A549 (cell line): ENCODE results near the gene TTC27. TPM values are rescaled to one million over a fixed set of nuclear protein-coding genes. Genes with fewer than 3 reads are reported as not detected.

Experiments used
- ATAC-seq, 2 experiments: fragments of 200-7000 bp in 1 of 2; fragments of >200 bp in 1 of 2; cut with Nextera tagmentation in 1 of 2; cut with Tn5 transposase in 1 of 2; 3 replicates each; pipeline versions ENCODE4 v1.8.0 to v1.9.1; 2018 to 2020; ENCODE audit warnings: mild to moderate bottlenecking in 1 of 2, moderate library complexity in 1 of 2
- CTCF ChIA-PET: fragments of 300-600 bp; sonication (Branson Sonifier 250); formaldehyde crosslinking; extraction: SDS; loops from one replicate; lab custom pipeline; 2021; ENCODE audit warnings: antibody characterized with exemption, inconsistent platforms; lab: Yijun Ruan, JAX
- POLR2A ChIA-PET: fragments of 350-600 bp; formaldehyde crosslinking; extraction: SDS; loops from one replicate; lab custom pipeline; 2021; ENCODE audit warnings: antibody characterized with exemption, inconsistent platforms; lab: Yijun Ruan, JAX
- DNase-seq, 2 experiments: peaks; one replicate each; pipeline versions ENCODE4 v3.0.0 to v3.0.0-alpha.2; 2011 to 2016; ENCODE audit warnings: low read depth in 1 of 2, low spot score in 1 of 2
- FAIRE-seq: peaks from 2 replicates; lab custom pipeline; 2011; peaks lifted over from hg19 to GRCh38; lab: Jason Lieb, UNC
- H3K27ac ChIP-seq, 2 experiments: fragments of >200 bp; sonication (Bioruptor Twin); formaldehyde crosslinking; 3 replicates each; pipeline ENCODE4 v1.5.1; 2016 to 2017
- H3K4me1 ChIP-seq: fragments of >200 bp; sonication (Bioruptor Twin); formaldehyde crosslinking; 3 replicates; pipeline ENCODE4 v1.6.1; 2016
- H3K4me2 ChIP-seq: fragments of >200 bp; sonication (Bioruptor Twin); formaldehyde crosslinking; 3 replicates; pipeline ENCODE4 v1.6.1; 2016
- H3K4me3 ChIP-seq: fragments of >200 bp; sonication (Bioruptor Twin); formaldehyde crosslinking; 3 replicates; pipeline ENCODE4 v1.5.1; 2016
- H3K9me3 ChIP-seq: fragments of >200 bp; sonication (Bioruptor Twin); formaldehyde crosslinking; 3 replicates; pipeline ENCODE4 v1.6.1; 2016
- CBX2 ChIP-seq: fragments of 200-600 bp; sonication (generic); IDR thresholded peaks from 2 replicates; pipeline ENCODE4 v1.6.1; 2016; ENCODE audit warnings: low read depth, mild to moderate bottlenecking, borderline replicate concordance
- CBX8 ChIP-seq: fragments of 200-600 bp; sonication (generic); IDR thresholded peaks from 2 replicates; pipeline ENCODE4 v1.6.1; 2016
- CEBPB ChIP-seq, 2 experiments: fragments of >200 bp in 1 of 2; sonication (Bioruptor Twin) in 1 of 2; formaldehyde crosslinking in 1 of 2; IDR thresholded peaks; 2 replicates each; pipeline ENCODE4 v1.6.1; 2012 to 2016
- CHD2 ChIP-seq: fragments of 150-350 bp; IDR thresholded peaks from 2 replicates; pipeline ENCODE4 v1.6.1; 2014; ENCODE audit warnings: low read length; ENCODE audit not compliant: partially characterized antibody
- CHD4 ChIP-seq: fragments of 200-600 bp; sonication (generic); IDR thresholded peaks from 2 replicates; pipeline ENCODE4 v1.6.1; 2016; ENCODE audit warnings: antibody characterized with exemption, mild to moderate bottlenecking, borderline replicate concordance
- FOSB ChIP-seq: fragments of 250-450 bp; sonication (Bioruptor Pico); IDR thresholded peaks from 2 replicates; pipeline ENCODE4 v1.5.0; 2020; ENCODE audit warnings: mild to moderate bottlenecking, moderate library complexity
- FOXS1 ChIP-seq: fragments of 250-450 bp; sonication (Bioruptor Pico); IDR thresholded peaks from 2 replicates; pipeline ENCODE4 v1.5.0; 2020; ENCODE audit warnings: mild to moderate bottlenecking, moderate library complexity
- HOXB13 ChIP-seq: fragments of 250-450 bp; sonication (Bioruptor Pico); IDR thresholded peaks from 2 replicates; pipeline ENCODE4 v1.5.0; 2020; ENCODE audit warnings: low read depth, mild to moderate bottlenecking, moderate library complexity
- JUN ChIP-seq, 2 experiments: fragments of >200 bp; sonication (Bioruptor Twin); formaldehyde crosslinking; IDR thresholded peaks; 2 replicates in 1 of 2; 3 replicates in 1 of 2; pipeline ENCODE4 v1.6.1; 2016 to 2017
- JUNB ChIP-seq: fragments of >200 bp; sonication (Bioruptor Twin); formaldehyde crosslinking; IDR thresholded peaks from 2 replicates; pipeline ENCODE4 v1.6.1; 2016
- KDM1A ChIP-seq: fragments of 200-600 bp; sonication (generic); IDR thresholded peaks from 2 replicates; pipeline ENCODE4 v1.6.1; 2016; ENCODE audit warnings: low read depth, mild to moderate bottlenecking
- MAZ ChIP-seq: fragments of 150-350 bp; IDR thresholded peaks from 2 replicates; pipeline ENCODE4 v1.6.1; 2014; ENCODE audit warnings: antibody characterized with exemption, low read depth, low read length, borderline replicate concordance
- NR3C1 ChIP-seq: fragments of >200 bp; sonication (Bioruptor Twin); formaldehyde crosslinking; IDR thresholded peaks from 3 replicates; pipeline ENCODE4 v1.6.1; 2017
- POLR2A ChIP-seq: IDR thresholded peaks from 2 replicates; pipeline ENCODE4 v1.6.1; 2012; ENCODE audit warnings: mild to moderate bottlenecking, low read length
- RFX5 ChIP-seq: fragments of 450-650 bp; IDR thresholded peaks from 2 replicates; pipeline ENCODE4 v1.7.1; 2014; ENCODE audit warnings: antibody characterized with exemption, mild to moderate bottlenecking, moderate library complexity
- RNF2 ChIP-seq: fragments of 200-600 bp; sonication (generic); IDR thresholded peaks from 2 replicates; pipeline ENCODE4 v1.6.1; 2016; ENCODE audit warnings: low read depth, mild to moderate bottlenecking, antibody characterized with exemption, moderate library complexity, borderline replicate concordance
- SMC3 ChIP-seq: fragments of >200 bp; sonication (Bioruptor Twin); formaldehyde crosslinking; IDR thresholded peaks from 3 replicates; pipeline ENCODE4 v1.6.1; 2018; ENCODE audit warnings: inconsistent platforms
- TFCP2L1 ChIP-seq: fragments of 250-450 bp; sonication (Bioruptor Pico); IDR thresholded peaks from 2 replicates; pipeline ENCODE4 v1.5.0; 2021; ENCODE audit warnings: mild to moderate bottlenecking
- TP53 ChIP-seq: fragments of 250-450 bp; sonication (Bioruptor Pico); IDR thresholded peaks from 2 replicates; pipeline ENCODE4 v1.5.0; 2021; ENCODE audit warnings: mild to moderate bottlenecking, moderate library complexity
- ZC3H11A ChIP-seq: fragments of 450-650 bp; IDR thresholded peaks from 2 replicates; pipeline ENCODE4 v1.6.1; 2014; ENCODE audit warnings: antibody characterized with exemption, mild to moderate bottlenecking
- ZFP36 ChIP-seq: fragments of 450-650 bp; IDR thresholded peaks from 2 replicates; pipeline ENCODE4 v1.6.1; 2014; ENCODE audit warnings: borderline replicate concordance; ENCODE audit not compliant: partially characterized antibody
- ZSCAN20 ChIP-seq: fragments of 250-450 bp; sonication (Bioruptor Pico); IDR thresholded peaks from 2 replicates; pipeline ENCODE4 v1.8.0; 2022; ENCODE audit warnings: mild to moderate bottlenecking, moderate library complexity
- WGBS: methylation state at CpG from one replicate; pipeline ENCODE4 v1.1.6; 2017; ENCODE audit errors: missing lambda C conversion rate; 5-methylcytosine and 5-hydroxymethylcytosine counted together
- polyA plus RNA-seq, 4 experiments: library from polyadenylated mRNA; depleted of rRNA in 3 of 4; stranded (reverse); fragments of >200 nt; fragmentation: RNase III in 1 of 4; extraction: RNeasy Plus Mini Kit Qiagen cat#74134 plus additional on column Dnase treatment in 1 of 4; gene quantifications; 2 replicates in 3 of 4; 3 replicates in 1 of 4; pipeline ENCODE4 v1.2.3, GENCODE V29; 2011 to 2017
- TF ChIP-seq, protein P1 (sequence below): fragments of >200 bp; sonication (Bioruptor Twin); formaldehyde crosslinking; IDR thresholded peaks from 3 replicates; pipeline ENCODE4 v1.5.1; 2016
- TF ChIP-seq, protein P2 (sequence below): fragments of 450-650 bp; IDR thresholded peaks from 2 replicates; pipeline ENCODE4 v1.6.1; 2014; ENCODE audit warnings: antibody characterized with exemption
- TF ChIP-seq, protein P3 (sequence below): fragments of 150-350 bp; IDR thresholded peaks from 2 replicates; pipeline ENCODE4 v1.6.1; 2014; ENCODE audit warnings: low read depth, mild to moderate bottlenecking, low read length
- TF ChIP-seq, protein P4 (sequence below): fragments of >200 bp; sonication (Bioruptor Twin); formaldehyde crosslinking; IDR thresholded peaks from 3 replicates; pipeline ENCODE4 v1.6.1; 2016
- TF ChIP-seq, protein P5 (sequence below): fragments of 250-450 bp; sonication (Bioruptor Pico); IDR thresholded peaks from 2 replicates; pipeline ENCODE4 v1.5.0; 2020; ENCODE audit warnings: low read depth, mild to moderate bottlenecking, moderate library complexity

TTC27 gene
- polyA plus RNA-seq, 2 of the 4 experiments (the other 2 are of a cell fraction), result 21.7 to 56.2 TPM

DNA sequence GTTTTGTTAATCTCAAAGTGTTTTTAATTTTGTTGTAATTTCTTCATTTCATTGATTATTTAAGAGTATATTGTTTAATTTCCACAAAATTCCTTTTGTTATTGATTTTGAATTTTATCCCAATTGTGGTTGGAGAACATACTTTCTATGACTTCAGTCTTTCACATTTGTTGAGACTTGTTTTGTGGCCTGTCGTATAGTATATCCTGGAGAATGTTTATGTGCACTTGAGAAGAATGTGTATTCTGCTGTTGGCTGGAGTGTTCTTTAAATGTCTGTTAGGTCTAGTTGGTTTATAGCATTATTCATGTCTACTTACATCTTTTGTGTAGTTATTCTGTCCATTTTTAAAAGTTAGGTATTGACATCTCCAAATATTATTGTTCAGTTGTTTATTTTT, 120.3 kb downstream of the TTC27 start:
- DNase-seq (no peak), ATAC-seq (no peak)
- 93% methylated on average over 1 of the region's 1 CpG for WGBS
- Histone ChIP-seq H3K4me1 (peaks cover 11% of the 10 kb centered on the region; the same call in 1 of the 3 replicates), H3K4me3 (no peak overlapping the region), H3K9me3 (no peaks in the 10 kb centered on the region)
- no peak for TF ChIP-seq CHD4
- TF ChIP-seq ZFP36, result no peak
- TF ChIP-seq KDM1A, result no peak
- TF ChIP-seq, protein P1, sequence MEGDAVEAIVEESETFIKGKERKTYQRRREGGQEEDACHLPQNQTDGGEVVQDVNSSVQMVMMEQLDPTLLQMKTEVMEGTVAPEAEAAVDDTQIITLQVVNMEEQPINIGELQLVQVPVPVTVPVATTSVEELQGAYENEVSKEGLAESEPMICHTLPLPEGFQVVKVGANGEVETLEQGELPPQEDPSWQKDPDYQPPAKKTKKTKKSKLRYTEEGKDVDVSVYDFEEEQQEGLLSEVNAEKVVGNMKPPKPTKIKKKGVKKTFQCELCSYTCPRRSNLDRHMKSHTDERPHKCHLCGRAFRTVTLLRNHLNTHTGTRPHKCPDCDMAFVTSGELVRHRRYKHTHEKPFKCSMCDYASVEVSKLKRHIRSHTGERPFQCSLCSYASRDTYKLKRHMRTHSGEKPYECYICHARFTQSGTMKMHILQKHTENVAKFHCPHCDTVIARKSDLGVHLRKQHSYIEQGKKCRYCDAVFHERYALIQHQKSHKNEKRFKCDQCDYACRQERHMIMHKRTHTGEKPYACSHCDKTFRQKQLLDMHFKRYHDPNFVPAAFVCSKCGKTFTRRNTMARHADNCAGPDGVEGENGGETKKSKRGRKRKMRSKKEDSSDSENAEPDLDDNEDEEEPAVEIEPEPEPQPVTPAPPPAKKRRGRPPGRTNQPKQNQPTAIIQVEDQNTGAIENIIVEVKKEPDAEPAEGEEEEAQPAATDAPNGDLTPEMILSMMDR, result no peak
- no peak for TF ChIP-seq HOXB13
- no peak for TF ChIP-seq RNF2
- TF ChIP-seq RFX5, result no peak
- TF ChIP-seq, all 56 proteins: peak for 0
- POLR2A ChIA-PET, result no interaction called here
- FAIRE-seq, result peak; percentile 86
- Histone ChIP-seq H3K4me2 (no peak overlapping the region), H3K27ac (no peak overlapping the region)
- CTCF ChIA-PET, result no interaction called here

DNA sequence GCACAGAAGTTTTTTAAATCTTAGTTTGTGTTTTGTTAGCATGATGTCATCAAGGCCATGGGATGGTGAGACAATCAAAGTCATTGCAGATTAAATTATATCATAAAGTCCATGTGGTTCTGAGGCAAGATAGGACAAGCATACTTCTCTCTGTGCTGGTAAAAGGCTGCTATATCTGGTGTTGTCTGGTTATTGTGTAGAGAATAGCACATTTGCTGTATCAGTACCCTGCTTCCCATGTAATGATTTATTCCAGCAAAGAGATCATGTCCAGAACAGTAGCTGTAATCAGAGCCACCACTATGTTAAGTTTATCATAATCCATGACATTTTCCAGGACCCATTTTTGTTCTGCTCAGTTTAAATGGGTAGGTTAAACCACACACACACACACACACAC, 123.0 kb downstream of the TTC27 start:
- H3K4me2 ChIP-seq, result no peak overlapping the region
- FAIRE-seq (no peak), ATAC-seq (no peak), DNase-seq (no peak)
- H3K4me1 ChIP-seq, result peaks cover 5% of the 10 kb centered on the region; the same call in 1 of the 3 replicates
- TF ChIP-seq JUN (IDR thresholded peaks at IDR 0.05) (no peak), SMC3 (no peak), ZC3H11A (no peak), TFCP2L1 (CRISPR knock-in tag) (no peak), JUNB (no peak), HOXB13 (no peak), CHD2 (no peak), RFX5 (no peak), CEBPB (IDR thresholded peaks at IDR 0.05) (no peak), ZSCAN20 (CRISPR knock-in tag) (no peak)
- TF ChIP-seq, protein P2, sequence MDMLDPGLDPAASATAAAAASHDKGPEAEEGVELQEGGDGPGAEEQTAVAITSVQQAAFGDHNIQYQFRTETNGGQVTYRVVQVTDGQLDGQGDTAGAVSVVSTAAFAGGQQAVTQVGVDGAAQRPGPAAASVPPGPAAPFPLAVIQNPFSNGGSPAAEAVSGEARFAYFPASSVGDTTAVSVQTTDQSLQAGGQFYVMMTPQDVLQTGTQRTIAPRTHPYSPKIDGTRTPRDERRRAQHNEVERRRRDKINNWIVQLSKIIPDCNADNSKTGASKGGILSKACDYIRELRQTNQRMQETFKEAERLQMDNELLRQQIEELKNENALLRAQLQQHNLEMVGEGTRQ, result no peak
- TF ChIP-seq, protein P3, sequence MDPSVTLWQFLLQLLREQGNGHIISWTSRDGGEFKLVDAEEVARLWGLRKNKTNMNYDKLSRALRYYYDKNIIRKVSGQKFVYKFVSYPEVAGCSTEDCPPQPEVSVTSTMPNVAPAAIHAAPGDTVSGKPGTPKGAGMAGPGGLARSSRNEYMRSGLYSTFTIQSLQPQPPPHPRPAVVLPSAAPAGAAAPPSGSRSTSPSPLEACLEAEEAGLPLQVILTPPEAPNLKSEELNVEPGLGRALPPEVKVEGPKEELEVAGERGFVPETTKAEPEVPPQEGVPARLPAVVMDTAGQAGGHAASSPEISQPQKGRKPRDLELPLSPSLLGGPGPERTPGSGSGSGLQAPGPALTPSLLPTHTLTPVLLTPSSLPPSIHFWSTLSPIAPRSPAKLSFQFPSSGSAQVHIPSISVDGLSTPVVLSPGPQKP, result no peak
- ChIA-PET POLR2A (no interaction called here), CTCF (interaction anchor here (1.0 to 1.2 kb wide), 2 partner anchors 21 to 31 kb away, joined by 3 read pairs; no protein-coding TSS in a partner anchor)
- no peak overlapping the region for H3K27ac ChIP-seq
- H3K9me3 ChIP-seq, result no peaks in the 10 kb centered on the region
- no peak overlapping the region for H3K4me3 ChIP-seq

DNA sequence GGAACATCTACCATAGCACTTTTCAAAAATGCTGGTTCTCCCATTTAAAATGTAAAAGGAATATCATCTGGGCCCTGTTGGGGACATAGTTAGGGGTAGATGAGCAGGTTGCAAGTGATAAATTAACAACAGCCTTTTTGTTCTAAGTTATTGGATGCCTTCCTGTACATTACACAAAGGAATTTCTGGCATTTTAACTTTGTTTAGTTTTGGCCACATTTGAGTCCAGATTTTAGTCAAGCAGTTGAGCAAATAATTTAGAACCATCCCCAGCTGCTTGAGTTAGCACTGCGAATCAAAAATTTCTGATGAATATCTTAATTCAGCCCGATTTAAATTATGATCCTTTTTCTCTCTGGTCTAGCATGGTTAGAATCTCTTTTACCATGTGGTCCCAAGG, 124.4 kb downstream of the TTC27 start:
- POLR2A ChIA-PET, result no interaction called here
- WGBS, result 57% methylated on average over 2 of the region's 2 CpGs
- DNase-seq (no peak), FAIRE-seq (no peak), ATAC-seq (no peak)
- no peak overlapping the region for H3K27ac ChIP-seq
- no peaks in the 10 kb centered on the region for H3K9me3 ChIP-seq
- no peak overlapping the region for H3K4me3 ChIP-seq
- H3K4me2 ChIP-seq, result no peak overlapping the region
- H3K4me1 ChIP-seq, result peaks cover 5% of the 10 kb centered on the region; the same call in 1 of the 3 replicates
- CTCF ChIA-PET, result no interaction called here
- TF ChIP-seq TP53 (no peak), POLR2A (no peak), NR3C1 (no peak), FOXS1 (CRISPR knock-in tag) (no peak), CBX2 (no peak), SMC3 (no peak), CBX8 (no peak), MAZ (no peak), FOSB (CRISPR knock-in tag) (no peak), JUNB (no peak)
- TF ChIP-seq, protein P4, sequence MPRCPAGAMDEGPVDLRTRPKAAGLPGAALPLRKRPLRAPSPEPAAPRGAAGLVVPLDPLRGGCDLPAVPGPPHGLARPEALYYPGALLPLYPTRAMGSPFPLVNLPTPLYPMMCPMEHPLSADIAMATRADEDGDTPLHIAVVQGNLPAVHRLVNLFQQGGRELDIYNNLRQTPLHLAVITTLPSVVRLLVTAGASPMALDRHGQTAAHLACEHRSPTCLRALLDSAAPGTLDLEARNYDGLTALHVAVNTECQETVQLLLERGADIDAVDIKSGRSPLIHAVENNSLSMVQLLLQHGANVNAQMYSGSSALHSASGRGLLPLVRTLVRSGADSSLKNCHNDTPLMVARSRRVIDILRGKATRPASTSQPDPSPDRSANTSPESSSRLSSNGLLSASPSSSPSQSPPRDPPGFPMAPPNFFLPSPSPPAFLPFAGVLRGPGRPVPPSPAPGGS, result no peak
- TF ChIP-seq, protein P5, sequence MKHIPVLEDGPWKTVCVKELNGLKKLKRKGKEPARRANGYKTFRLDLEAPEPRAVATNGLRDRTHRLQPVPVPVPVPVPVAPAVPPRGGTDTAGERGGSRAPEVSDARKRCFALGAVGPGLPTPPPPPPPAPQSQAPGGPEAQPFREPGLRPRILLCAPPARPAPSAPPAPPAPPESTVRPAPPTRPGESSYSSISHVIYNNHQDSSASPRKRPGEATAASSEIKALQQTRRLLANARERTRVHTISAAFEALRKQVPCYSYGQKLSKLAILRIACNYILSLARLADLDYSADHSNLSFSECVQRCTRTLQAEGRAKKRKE, result no peak
- TF ChIP-seq, protein P3, result no peak
